Measurements from ENCODE around the gene C2orf42.
"Not testable (repeated sequence)": the region's sequence is repeated elsewhere in the genome, so short reads cannot be mapped to it uniquely, and the experiment has no call there.

The C2orf42 gene

DNA sequence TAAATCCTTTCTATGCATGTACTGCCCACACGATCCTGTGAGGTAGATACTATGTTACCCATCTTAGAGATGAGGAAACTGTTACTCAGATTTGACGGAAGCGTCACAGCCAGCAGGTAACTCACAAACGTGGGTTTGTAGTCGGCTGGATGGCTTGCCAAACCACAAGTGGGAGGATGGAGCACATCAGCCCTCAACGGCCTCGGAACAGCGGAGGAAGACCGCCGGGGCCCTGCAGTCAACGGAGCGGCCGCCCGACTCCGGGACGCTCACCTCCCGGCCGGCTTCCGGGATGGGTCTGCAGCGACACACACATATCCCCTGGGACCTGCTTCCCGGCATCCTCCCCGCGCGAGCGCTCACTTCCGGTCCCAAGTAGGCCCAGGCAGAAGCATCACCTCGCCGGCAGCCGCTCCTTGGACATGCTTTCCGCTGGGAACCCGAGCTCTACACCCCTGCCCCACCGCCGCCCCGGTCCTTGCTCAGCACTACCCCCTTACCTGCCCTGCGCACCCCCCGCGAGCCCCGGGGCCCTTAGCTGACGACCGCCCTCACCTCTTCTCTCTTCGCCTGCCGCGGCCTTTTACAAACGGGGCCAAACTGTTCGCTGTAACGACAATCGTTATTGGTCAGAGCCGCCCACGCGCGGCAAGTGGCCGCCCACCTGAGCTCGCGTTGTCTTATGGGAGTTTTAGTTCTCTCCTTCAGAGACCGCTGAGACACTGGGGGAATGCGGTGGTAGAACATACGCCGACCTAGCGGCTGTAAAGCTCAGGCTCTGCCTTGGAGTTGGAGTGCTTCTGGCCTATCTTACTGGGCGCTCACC lies at the start of gene C2orf42:
TSS of gene C2orf42 (minus strand) at position 602 of the 826 bp plus-strand sequence. CDS start 9,034 bp downstream, outside the sequence.
- DNase-seq, result peak; percentile 97 to 99 (median 99)

DNA sequence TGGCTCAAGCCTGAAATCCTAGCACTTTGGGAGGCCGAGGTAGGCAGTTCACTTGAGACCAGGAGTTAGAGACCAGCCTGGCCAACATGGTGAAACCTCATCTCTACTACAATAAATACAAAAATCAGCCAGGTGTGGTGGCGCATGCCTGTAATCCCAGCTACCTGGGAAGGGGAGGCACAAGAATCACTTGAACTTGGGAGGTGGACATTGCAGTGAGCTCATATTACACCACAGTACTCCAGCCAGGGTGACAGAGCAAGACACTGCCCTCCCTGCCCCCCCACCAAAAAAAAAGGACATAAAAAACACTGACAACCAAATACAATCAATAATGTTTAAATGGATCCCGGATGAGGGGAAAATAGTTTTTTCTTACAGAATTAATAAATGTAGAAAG lies 49.8 kb upstream of the C2orf42 start:
- no peak for DNase-seq

DNA sequence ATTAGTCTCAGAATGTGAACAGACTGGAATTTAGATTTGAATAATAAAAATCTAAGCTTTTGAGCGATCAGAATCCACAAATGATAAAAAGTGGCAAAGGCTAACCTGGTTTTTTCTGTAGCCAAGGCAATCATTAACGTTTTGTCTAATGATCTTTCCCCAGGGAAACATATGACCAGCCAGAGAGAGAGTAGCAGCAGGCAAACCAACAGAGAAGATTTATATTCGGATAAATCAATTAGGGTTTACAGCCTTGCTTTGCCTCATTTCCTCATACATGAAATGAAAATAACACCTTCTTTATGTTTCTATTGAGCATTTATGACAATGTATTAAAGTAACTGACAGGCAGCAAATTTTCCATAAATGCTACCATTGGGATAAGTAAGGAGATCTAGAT lies 43.1 kb upstream of the C2orf42 start:
- no peak for DNase-seq

DNA sequence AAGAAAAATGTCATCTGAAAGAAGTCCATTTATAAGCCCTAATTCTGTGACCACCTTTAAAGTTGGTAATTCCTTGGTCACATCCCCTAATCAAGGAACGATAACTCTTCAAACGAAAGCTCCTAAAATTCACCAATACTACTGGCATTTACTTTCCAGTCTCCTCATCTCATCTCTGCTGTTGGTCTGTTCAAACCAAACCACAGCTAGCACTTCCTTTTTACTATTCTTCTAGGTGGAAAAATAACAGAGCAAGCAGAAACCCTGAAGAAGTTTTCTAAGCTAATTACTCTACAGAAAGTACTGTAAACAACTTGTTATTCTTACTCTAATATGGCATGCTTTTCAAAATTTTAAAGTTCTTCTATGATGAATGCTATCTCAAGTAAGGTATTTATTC lies 36.0 kb upstream of the C2orf42 start:
- no peak for DNase-seq

DNA sequence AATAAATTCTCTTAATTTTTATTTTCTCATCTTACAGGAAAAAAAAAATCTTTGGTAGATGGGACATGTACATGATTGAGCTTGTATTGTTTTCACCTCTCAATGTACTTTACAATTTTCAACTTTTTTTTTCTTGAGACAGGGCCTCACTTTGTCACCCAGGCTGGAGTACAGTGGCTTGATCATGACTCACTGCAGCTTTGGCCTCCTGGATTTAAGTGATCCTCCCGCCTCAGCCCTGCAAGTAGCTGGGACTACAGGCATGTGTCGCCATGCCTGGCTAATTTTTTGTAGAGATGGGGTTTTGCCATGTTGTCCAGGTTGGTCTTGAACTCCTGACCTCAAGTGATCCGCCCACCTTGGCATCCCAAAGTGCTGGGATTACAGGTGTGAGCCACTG lies 32.5 kb upstream of the C2orf42 start:
- not testable (repeated sequence) for DNase-seq

DNA sequence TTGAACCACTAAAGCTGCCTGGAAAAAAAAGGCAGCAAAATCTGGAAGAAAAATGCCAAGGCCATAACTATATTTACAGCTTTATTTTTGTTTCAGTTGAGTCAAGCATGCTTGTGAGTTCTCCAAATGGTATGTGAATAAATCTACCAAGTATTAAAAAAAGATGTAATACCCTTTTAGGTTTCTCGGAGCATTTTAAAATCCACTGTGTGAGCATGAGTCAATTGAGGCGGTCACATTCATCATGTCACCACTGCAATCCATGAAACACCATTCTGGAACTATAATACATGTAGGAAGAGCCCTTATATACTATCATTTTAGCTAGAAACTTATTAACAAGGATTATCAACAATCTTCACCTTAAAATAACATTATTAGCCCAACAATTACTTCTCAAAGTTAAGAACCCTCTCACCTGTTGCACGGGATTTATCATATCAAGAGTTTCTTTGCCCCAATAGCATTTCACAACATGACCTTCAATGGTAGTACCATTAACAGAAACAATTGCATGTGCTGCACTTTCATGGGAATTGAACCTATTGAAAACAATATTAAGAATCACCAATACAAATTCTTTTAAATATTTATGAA lies 24.2 kb upstream of the C2orf42 start:
- DNase-seq, result no peak

DNA sequence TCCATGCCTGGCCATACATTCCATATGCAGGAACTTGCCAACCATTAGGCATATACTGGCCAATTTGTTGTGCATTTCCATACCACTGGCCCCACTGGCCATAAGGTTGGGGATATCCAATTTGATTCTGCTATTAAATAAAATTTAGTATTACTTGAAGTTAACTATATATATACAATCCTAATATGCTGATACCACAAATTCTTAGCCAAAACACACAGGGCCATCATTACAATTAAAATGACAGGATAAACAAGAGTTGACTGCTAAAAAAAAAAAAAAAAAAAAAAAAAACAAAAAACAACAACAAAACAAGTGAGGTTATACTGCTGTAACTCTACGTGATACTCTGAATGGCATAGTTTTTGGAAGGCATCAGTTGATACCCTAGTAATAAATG lies 23.5 kb upstream of the C2orf42 start:
- no peak for DNase-seq

DNA sequence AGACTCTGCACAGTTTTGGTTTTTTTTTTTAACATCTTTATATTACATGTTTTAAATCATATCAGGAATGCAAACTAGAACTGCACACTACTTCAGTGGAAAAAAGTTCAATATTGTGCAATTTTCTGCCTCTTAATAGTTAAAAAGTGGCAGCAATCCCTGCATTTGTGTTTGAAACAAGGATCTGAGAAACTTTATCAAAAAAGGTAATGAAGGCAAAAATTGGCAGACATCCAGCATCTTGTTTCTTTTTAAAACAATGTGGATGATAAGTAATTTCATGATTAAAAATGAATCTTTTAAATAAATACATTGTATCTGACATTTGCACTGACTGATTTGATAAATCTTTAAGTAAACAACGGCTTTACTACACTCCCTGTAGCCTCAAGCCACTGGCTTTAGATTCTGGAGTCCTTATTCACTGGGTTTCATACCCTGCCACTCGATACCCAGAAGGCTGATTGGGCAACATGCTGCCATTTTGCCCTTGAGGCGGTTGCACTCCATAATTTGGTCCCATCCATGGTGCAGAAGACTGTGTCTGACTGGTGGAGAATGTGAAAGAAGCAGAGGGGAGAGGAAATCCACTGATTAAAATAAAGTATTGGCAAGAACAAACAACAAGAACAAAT lies 21.6 kb upstream of the C2orf42 start:
- DNase-seq, result peak in 1 of 3 experiments; percentile 26

DNA sequence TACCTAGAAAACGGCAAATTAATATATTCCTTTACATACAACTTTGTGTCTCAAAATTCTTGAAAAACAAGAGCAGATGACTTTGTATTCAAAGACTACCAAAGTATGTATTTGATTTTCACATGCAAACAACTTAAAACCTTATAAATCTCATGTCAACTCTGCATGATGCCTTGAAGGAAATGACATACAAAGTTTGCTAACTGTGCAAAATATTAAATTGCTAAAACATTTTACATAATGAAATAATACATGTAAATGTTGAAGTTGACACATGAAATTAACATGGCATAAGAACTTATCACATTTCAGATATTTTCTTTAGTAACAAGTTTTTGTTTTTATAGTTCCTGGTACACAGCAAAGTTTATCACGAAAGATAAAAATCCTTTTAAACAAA lies 20.8 kb upstream of the C2orf42 start:
- DNase-seq, result no peak

DNA sequence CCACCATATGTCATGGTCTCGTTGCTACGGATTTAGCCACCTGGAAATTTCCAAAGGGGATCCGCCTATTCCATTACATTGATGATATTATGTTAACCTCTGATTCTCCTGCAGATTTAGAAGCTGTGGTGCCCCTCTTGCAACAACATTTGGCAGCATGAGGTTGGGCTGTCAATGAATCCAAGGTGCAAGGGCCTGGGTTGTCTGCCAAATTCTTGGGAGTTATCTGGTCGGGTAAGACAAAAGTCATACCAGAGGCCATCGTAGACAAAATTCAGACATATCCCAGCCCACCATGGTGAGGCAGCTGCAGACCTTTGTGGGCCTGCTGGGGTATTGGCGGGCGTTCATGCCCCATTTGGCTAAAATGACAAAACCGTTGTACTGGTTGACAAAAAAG lies 13.6 kb upstream of the C2orf42 start:
- DNase-seq, result no peak

DNA sequence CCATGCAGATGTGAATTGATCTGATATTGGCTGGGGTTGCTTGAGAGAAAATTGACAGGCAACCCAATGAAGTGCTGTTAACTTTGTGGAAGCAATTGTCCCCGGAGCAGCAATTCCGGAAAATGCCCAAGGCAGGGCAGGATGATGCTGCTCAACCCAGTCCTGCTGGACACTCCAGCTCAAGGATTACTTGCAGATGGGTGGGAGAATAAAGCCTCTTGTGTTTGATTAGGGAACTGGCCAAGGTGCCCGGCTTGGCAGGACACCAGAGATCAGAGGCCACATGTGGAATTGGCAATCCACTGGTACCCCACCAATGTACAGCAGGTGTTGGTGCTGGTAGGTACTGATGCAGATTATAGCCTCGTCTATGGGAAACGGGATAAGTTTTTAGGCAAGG lies 12.3 kb upstream of the C2orf42 start:
- DNase-seq, result no peak

DNA sequence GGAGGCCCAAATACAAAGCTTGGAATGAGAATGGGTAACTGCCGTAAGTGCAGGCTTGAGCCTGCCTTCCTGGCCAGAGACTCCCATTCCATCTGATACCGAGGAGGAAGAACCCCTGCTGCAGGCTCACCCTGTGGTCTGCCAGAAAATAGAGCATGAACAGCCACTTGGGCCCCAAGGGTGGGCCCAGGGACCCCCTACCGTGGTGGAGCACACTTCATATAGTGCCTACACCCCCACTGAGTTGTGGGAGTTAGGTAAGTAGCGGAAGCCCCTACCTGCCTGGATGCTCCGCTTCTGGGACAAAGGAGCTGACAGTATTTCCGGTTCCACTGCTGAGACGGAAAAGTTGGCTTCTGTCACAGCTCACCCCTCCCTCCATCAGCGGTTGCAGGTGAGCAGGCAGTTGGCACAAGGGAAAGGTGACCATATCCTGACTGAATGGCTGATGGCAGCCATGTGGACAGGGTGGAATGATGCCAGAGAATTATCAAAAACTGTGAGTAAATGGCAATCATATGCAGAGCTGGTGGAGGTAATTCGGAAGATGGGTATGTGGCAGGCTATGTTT lies 11.5 kb upstream of the C2orf42 start:
- no peak for DNase-seq

DNA sequence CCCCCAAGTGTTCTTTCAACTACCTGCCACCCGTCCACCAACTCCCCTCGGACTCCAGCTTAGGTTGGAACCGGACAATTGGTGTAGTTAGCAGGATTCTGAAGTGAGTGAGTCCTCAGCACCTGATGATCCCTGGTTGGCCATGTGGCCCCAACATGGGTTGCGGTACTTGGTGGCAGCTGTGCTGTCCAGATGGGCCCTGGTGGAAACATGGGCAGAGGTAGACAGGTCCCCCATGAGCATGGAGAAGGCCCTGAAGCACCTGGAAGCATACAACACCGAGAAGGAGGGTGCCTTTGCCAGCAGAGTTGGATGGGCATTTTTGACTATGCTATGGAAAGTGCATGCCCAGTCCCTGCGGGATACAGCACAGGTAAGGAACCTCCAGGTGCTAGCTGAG lies 11.0 kb upstream of the C2orf42 start:
- no peak for DNase-seq

DNA sequence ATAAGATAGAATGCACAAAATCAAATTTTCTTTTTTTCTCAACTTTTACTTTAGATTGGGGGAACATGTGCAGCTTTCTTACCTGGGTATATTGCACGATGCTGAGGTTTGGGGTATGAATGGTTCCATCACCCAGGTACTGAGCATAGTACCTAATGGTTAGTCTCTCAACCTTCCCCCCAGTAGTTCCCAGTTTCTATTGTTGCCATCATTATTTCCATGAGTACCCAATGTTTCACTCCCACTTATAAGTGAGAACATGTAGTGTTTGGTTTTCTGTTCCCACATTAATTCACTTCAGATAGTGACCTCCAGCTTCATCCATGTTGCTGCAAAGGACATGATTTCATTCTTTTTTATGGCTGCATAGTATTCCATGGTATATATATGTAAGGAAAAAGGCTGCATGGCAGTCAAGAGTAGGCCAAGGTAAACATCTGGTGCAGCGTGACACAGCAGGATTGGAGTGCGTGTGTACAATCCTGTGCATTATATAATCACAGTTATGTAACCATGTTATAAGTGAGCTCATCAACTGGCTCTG lies 10.5 kb upstream of the C2orf42 start:
- no peak for DNase-seq

DNA sequence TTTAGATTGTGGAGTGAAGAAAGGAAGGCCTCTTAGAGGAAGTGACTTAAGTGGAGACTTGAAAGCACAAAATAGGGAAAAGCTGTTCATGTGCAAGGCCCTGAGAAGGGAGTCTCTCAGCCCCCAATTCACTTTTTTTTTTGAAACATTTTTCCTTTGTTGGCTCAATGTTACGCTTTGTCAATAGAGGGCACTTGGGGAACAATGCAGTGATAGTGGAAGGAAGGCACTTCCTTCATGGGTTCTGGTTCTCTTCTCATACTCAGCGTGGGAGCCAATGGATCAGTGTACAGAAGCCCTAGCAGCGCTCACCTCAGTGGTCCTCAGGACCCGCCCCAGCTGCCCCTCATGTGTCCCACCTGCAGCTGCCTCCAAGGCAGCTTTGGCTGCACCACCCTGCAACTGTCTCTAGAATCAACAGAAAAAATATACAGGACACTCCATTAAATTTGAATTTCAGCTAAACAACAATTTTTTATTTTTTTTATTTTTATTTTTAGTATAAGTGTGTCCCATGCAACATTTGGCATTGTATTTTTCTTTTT lies 8.6 kb upstream of the C2orf42 start:
- no peak for DNase-seq

DNA sequence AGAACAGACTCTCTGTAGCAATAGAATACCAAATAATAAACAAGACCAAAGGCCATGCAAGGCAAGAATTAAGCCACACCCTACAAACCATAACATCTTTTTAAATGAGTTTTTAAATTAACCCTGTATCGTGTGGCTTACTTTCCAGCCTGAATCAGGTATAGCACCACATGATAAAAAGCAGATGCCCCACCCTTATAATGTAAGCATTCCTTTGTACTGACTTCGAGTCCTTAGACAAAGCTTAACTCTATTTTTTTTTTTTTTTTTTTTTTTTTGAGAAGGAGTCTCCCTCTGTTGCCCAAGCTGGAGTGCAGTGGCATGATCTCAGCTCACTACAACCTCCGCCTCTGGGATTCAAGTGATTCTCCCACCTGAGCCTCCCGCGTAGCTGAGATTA lies 1.7 kb upstream of the C2orf42 start:
- DNase-seq, result no peak

DNA sequence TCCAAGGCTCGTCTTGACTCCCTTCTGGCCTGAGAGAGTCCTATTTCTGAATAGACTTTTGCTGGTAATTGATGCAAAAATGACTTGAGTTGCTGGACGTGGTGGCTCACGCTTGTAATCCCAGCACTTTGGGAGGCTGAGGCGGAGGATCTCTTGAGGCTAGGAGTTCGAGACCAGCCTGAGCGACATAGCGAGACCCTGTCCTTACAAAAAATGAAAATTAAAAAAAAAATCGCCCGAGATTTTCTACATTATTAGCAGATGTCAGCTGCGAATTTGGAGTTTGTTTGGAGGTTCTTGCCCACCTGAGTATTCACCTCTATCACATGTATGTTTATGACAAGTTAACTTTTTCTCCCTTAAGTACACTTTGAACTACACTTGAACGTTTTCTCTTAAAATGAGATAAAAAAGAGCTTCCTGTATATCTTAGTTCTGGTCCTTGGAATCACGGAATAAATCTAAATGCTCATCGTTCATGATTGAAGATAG lies 471 bp upstream of the C2orf42 start:
- no peak for DNase-seq

DNA sequence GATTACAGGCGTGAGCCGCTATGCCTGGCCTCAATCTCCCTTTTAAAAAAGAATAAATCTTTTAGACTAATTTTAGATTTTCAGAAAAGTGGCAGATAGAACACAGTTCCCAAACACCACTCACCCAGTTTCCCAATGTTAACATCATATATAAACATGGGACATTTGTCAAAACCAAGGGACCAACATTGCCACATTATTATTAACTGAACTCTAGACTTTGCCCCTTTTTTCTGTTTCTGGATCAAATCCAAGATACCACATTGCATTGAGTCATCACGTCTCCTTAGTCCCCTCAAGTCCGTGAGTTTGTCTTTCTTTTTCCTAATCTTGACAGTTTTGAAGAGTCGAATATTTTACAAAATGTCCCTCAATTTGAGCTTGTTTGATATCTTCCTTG lies 2.4 kb downstream of the C2orf42 start:
- DNase-seq, result no peak

DNA sequence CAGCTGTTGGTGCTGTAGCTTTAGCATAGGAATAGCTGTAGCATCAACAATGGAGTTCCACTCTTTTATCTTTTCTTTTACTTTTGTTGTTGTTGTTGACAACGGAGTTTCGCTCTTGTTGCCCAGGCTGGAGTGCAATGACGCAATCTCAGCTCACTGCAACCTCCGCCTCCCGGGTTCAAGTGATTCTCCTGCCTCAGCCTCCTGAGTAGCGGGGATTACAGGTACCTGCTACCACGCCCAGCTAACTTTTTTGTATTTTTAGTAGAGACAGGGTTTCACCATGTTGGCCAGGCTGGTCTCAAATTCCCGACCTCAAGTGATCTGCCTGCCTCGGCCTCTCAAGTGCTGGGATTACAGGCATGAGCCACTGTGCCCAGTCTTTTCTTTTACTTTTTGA lies 3.6 kb downstream of the C2orf42 start:
- DNase-seq, result not testable (repeated sequence)

DNA sequence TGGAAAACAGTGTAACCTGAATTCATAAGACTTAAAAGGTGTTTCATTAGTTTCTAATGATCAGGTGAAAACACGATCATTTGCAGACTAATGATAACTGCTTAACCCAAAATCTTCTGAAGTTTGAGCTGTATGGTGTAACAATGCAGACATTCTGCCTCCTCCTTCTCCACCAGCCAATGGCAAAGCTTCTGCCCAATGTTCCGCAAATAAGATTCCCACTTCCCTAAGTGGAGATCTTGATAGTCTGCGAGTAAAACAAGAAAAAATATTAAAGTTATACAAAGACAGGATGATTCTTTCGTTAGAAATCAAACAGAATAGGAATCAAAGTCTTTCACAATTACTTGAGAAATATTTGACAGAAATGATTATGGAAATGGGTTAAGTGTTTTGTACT lies 8.1 kb downstream of the C2orf42 start:
- DNase-seq, result no peak

DNA sequence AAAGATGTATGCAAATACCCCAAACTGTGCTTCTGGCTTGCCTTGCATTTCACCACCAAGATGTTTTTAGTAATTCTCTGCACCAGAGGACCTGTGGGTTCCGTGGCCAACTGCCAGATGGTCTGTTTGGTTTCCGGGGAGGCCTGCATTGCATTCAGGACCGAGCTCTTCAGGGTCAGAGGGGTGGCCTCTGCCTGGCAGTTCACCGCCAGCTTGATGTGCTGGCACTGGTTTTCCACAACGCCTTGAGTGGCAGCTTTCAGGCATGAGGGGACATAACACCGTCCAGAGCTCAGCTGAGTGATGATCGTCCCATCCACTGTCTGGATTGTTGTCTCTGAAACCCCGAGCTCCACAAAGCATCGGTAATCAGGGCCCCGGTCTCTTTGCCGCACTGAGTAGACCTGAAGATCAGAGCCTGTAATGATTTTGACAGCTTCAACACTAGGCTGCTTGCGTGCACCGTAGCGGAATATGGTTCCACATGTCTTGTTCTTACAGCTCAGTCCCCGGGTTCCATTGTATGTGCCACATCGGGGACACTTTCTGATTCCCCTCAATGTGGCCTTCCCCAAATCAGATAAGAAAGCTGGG lies 9.4 kb downstream of the C2orf42 start:
- DNase-seq, result no peak

DNA sequence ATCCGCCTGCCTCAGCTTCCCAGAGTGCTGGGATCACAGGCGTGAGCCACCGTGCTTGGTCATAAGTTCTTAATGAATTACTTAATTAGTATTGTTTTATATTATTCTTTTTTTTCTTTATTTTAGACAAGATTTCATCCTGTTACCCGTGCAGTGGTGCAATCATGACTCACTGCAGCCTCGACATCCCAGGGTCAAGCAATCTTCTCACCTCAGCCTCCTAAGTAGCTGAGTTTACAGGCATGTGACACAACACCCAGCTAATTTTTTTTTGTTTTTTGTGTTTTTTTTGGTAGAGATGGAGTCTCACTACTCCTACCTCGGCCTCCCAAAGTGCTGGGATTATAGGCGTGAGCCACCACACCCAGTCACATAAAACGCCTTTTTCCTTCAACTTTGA lies 17.3 kb downstream of the C2orf42 start:
- DNase-seq, result no peak

All from NCI-H1417 (cell line).